NCI-H69 (cell line): ENCODE data around the gene TRPM3.

Source experiments
- DNase-seq: peaks from one replicate; lab custom pipeline; 2025; lab: John Stamatoyannopoulos, UW

The TRPM3 gene

DNA sequence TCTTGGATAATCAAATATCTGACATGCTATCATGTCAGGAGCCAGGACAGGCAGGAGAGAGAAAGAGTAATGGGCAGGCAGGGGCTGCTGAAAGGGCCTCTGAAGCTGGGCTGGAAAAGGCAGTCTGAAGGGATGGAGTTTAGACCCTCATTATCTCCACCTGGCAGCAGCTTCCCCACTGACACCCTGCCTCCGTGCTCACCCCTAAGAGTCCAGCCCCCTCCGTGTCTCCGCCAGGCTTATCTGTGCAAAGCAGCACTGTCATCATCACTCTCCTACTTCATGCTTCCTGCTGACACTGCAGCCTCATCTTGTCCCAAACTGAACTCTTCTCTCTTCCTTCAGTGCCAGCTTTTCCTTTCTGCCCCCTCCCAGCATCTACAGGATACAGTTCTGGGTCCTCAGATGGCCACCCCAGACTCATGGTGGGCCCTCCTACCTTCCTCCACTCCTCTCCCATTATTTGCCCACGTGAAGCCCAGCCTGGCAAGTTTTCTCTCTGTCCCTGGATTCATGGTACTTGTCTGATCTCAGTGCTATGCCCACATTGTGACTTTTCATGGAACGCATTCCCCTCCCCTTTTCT, 636.1 kb downstream of the TRPM3 start:
- no peak for DNase-seq

- DNase-seq = peak; percentile 76
Observed at GRCh38 chr9:70484232-70485130, 636.9 kb downstream of the TRPM3 start.

GRCh38 chr9:70481471-70481870, 640.0 kb downstream of the TRPM3 start:
- DNase-seq = no peak

DNA sequence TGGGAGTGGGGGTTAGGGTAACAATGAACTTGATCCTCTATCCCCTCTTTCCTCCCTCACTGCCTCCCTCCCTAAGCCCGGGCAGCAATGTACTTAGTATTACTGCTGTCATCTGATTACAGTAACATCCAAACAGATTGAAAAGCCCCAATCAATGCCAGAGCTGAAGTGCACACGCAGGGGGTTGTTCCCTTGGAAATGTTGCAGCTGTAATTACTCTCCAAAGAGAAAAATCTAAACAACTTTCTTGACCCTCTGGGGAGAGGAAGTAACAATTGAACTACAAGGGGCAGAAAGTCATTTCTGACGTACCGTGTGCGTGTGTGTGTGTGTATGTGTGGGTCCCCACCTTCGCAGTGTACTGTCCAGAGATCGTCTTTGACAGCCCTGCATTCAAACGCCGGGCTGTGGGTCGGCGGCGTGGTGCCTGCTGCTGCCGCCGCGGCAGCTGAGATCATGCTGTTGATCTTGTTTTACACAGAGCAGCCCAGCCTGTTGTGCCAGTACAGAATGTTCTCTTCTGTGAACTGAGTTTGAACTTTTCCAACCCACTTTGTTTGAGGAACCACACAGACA, 640.9 kb downstream of the TRPM3 start:
- peak; percentile 87 for DNase-seq

DNA sequence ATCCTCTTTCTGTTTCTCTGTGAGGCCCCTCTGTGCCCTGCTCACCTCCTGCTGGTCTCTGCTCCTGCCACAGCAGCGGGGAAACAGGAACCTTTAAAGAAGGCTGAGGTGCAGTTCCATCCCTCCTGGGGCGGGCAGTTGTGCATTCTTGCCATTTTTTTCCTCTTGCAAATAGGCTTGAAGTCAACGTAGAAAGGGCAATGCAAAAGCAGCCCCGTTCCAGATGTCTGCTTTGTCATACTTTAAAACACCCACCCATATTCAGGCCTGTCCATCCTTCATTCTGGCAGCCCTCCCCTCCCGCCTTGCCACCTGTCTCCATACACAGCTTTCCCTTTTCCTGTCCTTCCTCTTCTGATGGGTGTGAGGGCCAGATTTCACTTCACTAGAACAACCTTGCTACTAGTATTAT, 641.5 kb downstream of the TRPM3 start:
- DNase-seq = peak; percentile 83
